MCF 10A (cell line): ENCODE data around the gene TMEM94. TPM values are rescaled to one million over a fixed set of nuclear protein-coding genes. Genes with fewer than 3 reads are reported as not detected.

Source experiments
- BruUV-seq: library from RNA; stranded (reverse); fragments of 400-500 nt; replicated peaks from 2 replicates; lab custom pipeline; 2021; lab: Mats Ljungman, UMichigan
- CTCF ChIA-PET: fragments of 300-600 bp; sonication (Branson Sonifier 250); formaldehyde crosslinking; extraction: SDS; loops from one replicate; lab custom pipeline; 2021; ENCODE audit warnings: antibody characterized with exemption, inconsistent platforms; lab: Yijun Ruan, JAX
- POLR2A ChIA-PET: fragments of 300-600, 350-650 bp; sonication (Branson Sonifier 250); formaldehyde crosslinking; extraction: SDS; loops from one replicate; lab custom pipeline; 2020; ENCODE audit warnings: antibody characterized with exemption, inconsistent platforms; lab: Yijun Ruan, JAX
- DNase-seq: peaks from one replicate; pipeline ENCODE4 v3.0.0-alpha.2; 2018; ENCODE audit not compliant: unreplicated experiment
- H3K27ac Mint-ChIP-seq: one replicate; pipeline ENCODE4 v1.8.0; 2022; ENCODE audit warnings: mild to moderate bottlenecking, low read depth, mixed read lengths; ENCODE audit not compliant: unreplicated experiment
- H3K27me3 Mint-ChIP-seq: one replicate; pipeline ENCODE4 v1.8.0; 2022; ENCODE audit warnings: mixed read lengths; ENCODE audit not compliant: insufficient read depth, unreplicated experiment
- H3K36me3 Mint-ChIP-seq: one replicate; pipeline ENCODE4 v1.8.0; 2022; ENCODE audit warnings: mild to moderate bottlenecking, moderate library complexity, mixed read lengths; ENCODE audit not compliant: insufficient read depth, unreplicated experiment
- H3K4me1 Mint-ChIP-seq: one replicate; pipeline ENCODE4 v1.8.0; 2022; ENCODE audit warnings: mixed read lengths; ENCODE audit not compliant: insufficient read depth, unreplicated experiment
- H3K4me3 Mint-ChIP-seq: one replicate; pipeline ENCODE4 v1.8.0; 2022; ENCODE audit warnings: mild to moderate bottlenecking, moderate library complexity, mixed read lengths; ENCODE audit not compliant: unreplicated experiment
- H3K9me3 Mint-ChIP-seq: one replicate; pipeline ENCODE4 v1.8.0; 2022; ENCODE audit warnings: mixed read lengths; ENCODE audit not compliant: unreplicated experiment
- intact Hi-C: fragments of 100-400 bp; cut with micrococcal nuclease; formaldehyde crosslinking; loops from 2 replicates; pipeline ENCODE4 v1.14.1; 2022
- total RNA-seq: library from RNA; stranded (reverse); gene quantifications from 2 replicates; pipeline ENCODE4 v1.2.3, GENCODE V29; 2022
- TF ChIP-seq, protein P1 (sequence below): fragments of 200-600 bp; IDR thresholded peaks from one replicate; pipeline ENCODE4 v1.8.0; 2022; ENCODE audit warnings: antibody characterized with exemption, mild to moderate bottlenecking; ENCODE audit not compliant: unreplicated experiment

Gene TMEM94
- total RNA-seq, 1 experiment from 2014 or later = 42.8 TPM

- Mint-ChIP-seq H3K27ac (no peak within 1 kb of the TSS), H3K4me3 (peak within 1 kb of the TSS; percentile 81), H3K27me3 (no peaks in the 10 kb centered on the region), H3K4me1 (peaks cover 11% of the 10 kb centered on the region), H3K36me3 (peaks cover 47% of the 10 kb centered on the region), H3K9me3 (no peaks in the 10 kb centered on the region)
- no TSS peak for BruUV-seq
- intact Hi-C loops = loop anchor here (2.0 kb wide), 2 partner anchors 73 to 241 kb away; no protein-coding TSS in a partner anchor
- CTCF ChIA-PET = interaction anchor here (0.7 to 1.6 kb wide), 15 partner anchors 8 to 248 kb away, joined by 3 to 12 read pairs (median 3); partner anchors contain the start of genes LLGL2, SLC25A19 and SMIM5
- peak; percentile 90 for DNase-seq
- TF ChIP-seq, protein P1, sequence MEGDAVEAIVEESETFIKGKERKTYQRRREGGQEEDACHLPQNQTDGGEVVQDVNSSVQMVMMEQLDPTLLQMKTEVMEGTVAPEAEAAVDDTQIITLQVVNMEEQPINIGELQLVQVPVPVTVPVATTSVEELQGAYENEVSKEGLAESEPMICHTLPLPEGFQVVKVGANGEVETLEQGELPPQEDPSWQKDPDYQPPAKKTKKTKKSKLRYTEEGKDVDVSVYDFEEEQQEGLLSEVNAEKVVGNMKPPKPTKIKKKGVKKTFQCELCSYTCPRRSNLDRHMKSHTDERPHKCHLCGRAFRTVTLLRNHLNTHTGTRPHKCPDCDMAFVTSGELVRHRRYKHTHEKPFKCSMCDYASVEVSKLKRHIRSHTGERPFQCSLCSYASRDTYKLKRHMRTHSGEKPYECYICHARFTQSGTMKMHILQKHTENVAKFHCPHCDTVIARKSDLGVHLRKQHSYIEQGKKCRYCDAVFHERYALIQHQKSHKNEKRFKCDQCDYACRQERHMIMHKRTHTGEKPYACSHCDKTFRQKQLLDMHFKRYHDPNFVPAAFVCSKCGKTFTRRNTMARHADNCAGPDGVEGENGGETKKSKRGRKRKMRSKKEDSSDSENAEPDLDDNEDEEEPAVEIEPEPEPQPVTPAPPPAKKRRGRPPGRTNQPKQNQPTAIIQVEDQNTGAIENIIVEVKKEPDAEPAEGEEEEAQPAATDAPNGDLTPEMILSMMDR = no peak
- POLR2A ChIA-PET = interaction anchor here (0.9 to 2.5 kb wide), 17 partner anchors 10 to 361 kb away, joined by 3 to 54 read pairs (median 4); partner anchors contain the start of genes GGA3, GRB2, LLGL2 and MRPS7
Observed at GRCh38 chr17:75516255-75516618, 59.8 kb downstream of the TMEM94 start, which contains the start of gene TSEN54. Gene TSEN54 (plus strand): TSS chr17:75516528. CDS start chr17:75516561, 33 bp downstream.

GRCh38 chr17:75516619-75517296 lies 60.3 kb downstream of the TMEM94 start:
- H3K4me1 Mint-ChIP-seq = peaks cover 11% of the 10 kb centered on the region
- intact Hi-C loops = loop anchor here (2.0 kb wide), 2 partner anchors 72 to 242 kb away; no protein-coding TSS in a partner anchor
- no peaks in the 10 kb centered on the region for H3K9me3 Mint-ChIP-seq
- TF ChIP-seq, protein P1 = no peak
- ChIA-PET CTCF (interaction anchor here (0.6 to 1.6 kb wide), 16 partner anchors 8 to 248 kb away, joined by 3 to 12 read pairs (median 3); partner anchors contain the start of genes LLGL2, SLC25A19 and SMIM5), POLR2A (interaction anchor here (0.6 to 2.5 kb wide), 18 partner anchors 10 to 380 kb away, joined by 3 to 54 read pairs (median 4); partner anchors contain the start of genes GGA3, GRB2, LLGL2 and MRPS7)
- peak overlapping the region; percentile 81 for H3K4me3 Mint-ChIP-seq
- peaks cover 49% of the 10 kb centered on the region for H3K36me3 Mint-ChIP-seq
- H3K27ac Mint-ChIP-seq = no peak overlapping the region
- no TSS peak for BruUV-seq
- no peaks in the 10 kb centered on the region for H3K27me3 Mint-ChIP-seq
- no peak for DNase-seq

DNA sequence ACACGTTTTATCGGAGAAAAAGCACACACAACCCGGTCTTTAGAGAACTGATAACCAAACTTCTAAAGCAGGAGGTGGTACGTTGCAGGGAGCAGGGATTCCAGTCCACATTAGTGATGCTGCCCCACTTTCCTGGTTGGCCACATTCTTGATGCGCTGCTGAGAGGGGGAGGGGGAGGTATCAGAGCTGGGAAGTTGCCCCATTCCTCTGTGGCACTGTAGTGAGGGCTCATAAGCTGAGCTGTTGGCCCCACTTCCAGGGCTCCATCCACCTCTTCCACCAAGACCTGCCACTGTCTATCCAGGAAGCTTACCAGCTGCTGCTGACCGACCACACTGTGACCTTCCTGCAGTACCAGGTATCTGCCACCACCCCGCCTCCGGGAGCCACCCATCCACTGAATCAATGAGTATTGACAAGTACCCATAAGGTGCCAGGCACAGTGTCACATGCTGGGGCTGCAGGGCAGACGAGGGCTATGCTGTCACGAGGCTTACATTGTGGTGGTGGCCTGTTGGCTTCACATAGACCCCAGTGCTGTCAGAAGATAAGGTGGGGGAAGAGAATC lies 60.9 kb downstream of the TMEM94 start:
- BruUV-seq = no TSS peak
- no peaks in the 10 kb centered on the region for H3K9me3 Mint-ChIP-seq
- H3K27ac Mint-ChIP-seq = no peak overlapping the region
- peaks cover 11% of the 10 kb centered on the region for H3K4me1 Mint-ChIP-seq
- POLR2A ChIA-PET = interaction anchor here (0.6 to 2.5 kb wide), 5 partner anchors 9 to 379 kb away, joined by 3 to 54 read pairs (median 9); partner anchors contain the start of genes GGA3, LLGL2, MRPS7 and TMEM94
- peaks cover 54% of the 10 kb centered on the region for H3K36me3 Mint-ChIP-seq
- no peak for DNase-seq
- TF ChIP-seq, protein P1 = no peak
- CTCF ChIA-PET = interaction anchor here (0.5 to 1.6 kb wide), 9 partner anchors 7 to 356 kb away, joined by 3 to 12 read pairs (median 4); partner anchors contain the start of gene LLGL2
- intact Hi-C loops = loop anchor here (2.0 kb wide), 2 partner anchors 71 to 243 kb away; no protein-coding TSS in a partner anchor
- no peaks in the 10 kb centered on the region for H3K27me3 Mint-ChIP-seq
- H3K4me3 Mint-ChIP-seq = peak overlapping the region; percentile 81
